H9 (cell line): ENCODE results near the gene GPR171. TPM values are rescaled to one million over a fixed set of nuclear protein-coding genes. Genes with fewer than 3 reads are reported as not detected.

ENCODE experiments used
- DNase-seq: peaks from one replicate; pipeline ENCODE4 v3.0.0-alpha.2; 2017
- H2AFZ ChIP-seq: one replicate; pipeline ENCODE4 v1.6.1; 2013; ENCODE audit warnings: mild to moderate bottlenecking, low read length, control low read depth, moderate library complexity
- H2AK5ac ChIP-seq: 2 replicates; pipeline ENCODE4 v1.6.1; 2013; ENCODE audit warnings: low read length, control low read depth, mixed read lengths; ENCODE audit not compliant: insufficient read length
- H2BK120ac ChIP-seq: one replicate; pipeline ENCODE4 v1.6.1; 2013; ENCODE audit warnings: low read depth, mild to moderate bottlenecking, low read length, control low read depth, inconsistent platforms; ENCODE audit not compliant: poor library complexity, severe bottlenecking
- H2BK12ac ChIP-seq: 2 replicates; pipeline ENCODE4 v1.6.1; 2013; ENCODE audit warnings: low read length, control low read depth, mixed read lengths, low read depth; ENCODE audit not compliant: insufficient read length
- H2BK15ac ChIP-seq: 2 replicates; pipeline ENCODE4 v1.6.1; 2013; ENCODE audit warnings: low read depth, low read length, control low read depth
- H2BK20ac ChIP-seq: one replicate; pipeline ENCODE4 v1.6.1; 2013; ENCODE audit warnings: low read depth, mild to moderate bottlenecking, low read length, control low read depth, inconsistent platforms; ENCODE audit not compliant: poor library complexity, severe bottlenecking
- H2BK5ac ChIP-seq: 2 replicates; pipeline ENCODE4 v1.6.1; 2013; ENCODE audit warnings: low read length, control low read depth, mixed read lengths; ENCODE audit not compliant: insufficient read length
- H3K14ac ChIP-seq: 2 replicates; pipeline ENCODE4 v1.6.1; 2013; ENCODE audit warnings: low read length, control low read depth; ENCODE audit not compliant: insufficient read depth
- H3K18ac ChIP-seq: 2 replicates; pipeline ENCODE4 v1.6.1; 2013; ENCODE audit warnings: low read depth, mild to moderate bottlenecking, mixed read lengths, low read length, control low read depth; ENCODE audit not compliant: insufficient read length
- H3K23ac ChIP-seq: 2 replicates; pipeline ENCODE4 v1.6.1; 2013; ENCODE audit warnings: low read length, control low read depth, mixed read lengths, low read depth; ENCODE audit not compliant: insufficient read length
- H3K23me2 ChIP-seq: 2 replicates; pipeline ENCODE4 v1.6.1; 2013; ENCODE audit warnings: low read depth, mild to moderate bottlenecking, mixed read lengths, low read length, control low read depth; ENCODE audit not compliant: insufficient read length, poor library complexity, severe bottlenecking
- H3K27ac ChIP-seq: 2 replicates; pipeline ENCODE4 v1.5.1; 2013; ENCODE audit warnings: low read length, control low read depth, mixed read lengths, low read depth; ENCODE audit not compliant: insufficient read length
- H3K27me3 ChIP-seq: 2 replicates; pipeline ENCODE4 v1.6.1; 2013; ENCODE audit warnings: low read length, control low read depth, inconsistent platforms; ENCODE audit not compliant: insufficient read depth
- H3K4ac ChIP-seq: 2 replicates; pipeline ENCODE4 v1.6.1; 2013; ENCODE audit warnings: low read depth, mild to moderate bottlenecking, control low read depth, inconsistent platforms, low read length, moderate library complexity
- H3K4me1 ChIP-seq: 2 replicates; pipeline ENCODE4 v1.6.1; 2013; ENCODE audit warnings: low read length, control low read depth, inconsistent platforms; ENCODE audit not compliant: insufficient read depth
- H3K4me2 ChIP-seq: 2 replicates; pipeline ENCODE4 v1.6.1; 2013; ENCODE audit warnings: low read length, control low read depth, mixed read lengths; ENCODE audit not compliant: insufficient read length, insufficient read depth
- H3K56ac ChIP-seq: 2 replicates; pipeline ENCODE4 v1.6.1; 2013; ENCODE audit warnings: low read depth, mild to moderate bottlenecking, mixed read lengths, low read length, control low read depth; ENCODE audit not compliant: insufficient read length
- H3K79me1 ChIP-seq: 2 replicates; pipeline ENCODE4 v1.6.1; 2013; ENCODE audit warnings: low read depth, mild to moderate bottlenecking, moderate library complexity, low read length, control low read depth, inconsistent platforms; ENCODE audit not compliant: insufficient read depth, poor library complexity, severe bottlenecking
- H3K79me2 ChIP-seq: 2 replicates; pipeline ENCODE4 v1.6.1; 2013; ENCODE audit warnings: low read length, control low read depth, inconsistent platforms; ENCODE audit not compliant: insufficient read depth
- H3K9ac ChIP-seq: 2 replicates; pipeline ENCODE4 v1.6.1; 2013; ENCODE audit warnings: low read length, control low read depth, mixed read lengths; ENCODE audit not compliant: insufficient read length; ENCODE audit errors: extremely low read depth
- H3K9me3 ChIP-seq: one replicate; pipeline ENCODE4 v1.6.1; 2013; ENCODE audit warnings: low read depth, low read length, inconsistent platforms; ENCODE audit not compliant: control insufficient read depth
- H3T11ph ChIP-seq: one replicate; pipeline ENCODE4 v1.6.1; 2013; ENCODE audit warnings: mild to moderate bottlenecking, low read length, control low read depth, inconsistent platforms
- H4K20me1 ChIP-seq: one replicate; pipeline ENCODE4 v1.6.1; 2013; ENCODE audit not compliant: control insufficient read depth, insufficient read length, insufficient read depth
- H4K5ac ChIP-seq: 2 replicates; pipeline ENCODE4 v1.6.1; 2013; ENCODE audit warnings: low read depth, mild to moderate bottlenecking, mixed read lengths, low read length, control low read depth; ENCODE audit not compliant: insufficient read length
- H4K8ac ChIP-seq: replicated peaks from 2 replicates; pipeline ENCODE4 v1.6.1; 2013; ENCODE audit warnings: low read length, control low read depth, mixed read lengths, low read depth; ENCODE audit not compliant: insufficient read length
- H4K91ac ChIP-seq: 2 replicates; pipeline ENCODE4 v1.6.1; 2013; ENCODE audit warnings: low read depth, mild to moderate bottlenecking, moderate library complexity, mixed read lengths, low read length, control low read depth; ENCODE audit not compliant: insufficient read length
- H3K27ac Mint-ChIP-seq, 3 experiments: 2 replicates in 2 of 3; 3 replicates in 1 of 3; pipeline ENCODE4 v1.8.0; 2020 to 2021; ENCODE audit warnings: mixed read lengths in 3 of 3, mild to moderate bottlenecking in 1 of 3, moderate library complexity in 1 of 3
- H3K27me3 Mint-ChIP-seq: 2 replicates; pipeline ENCODE4 v1.8.0; 2021; ENCODE audit warnings: low read depth, mild to moderate bottlenecking, moderate library complexity, mixed read lengths
- H3K36me3 Mint-ChIP-seq, 3 experiments: 2 replicates in 2 of 3; 3 replicates in 1 of 3; pipeline ENCODE4 v1.8.0; 2020 to 2021; ENCODE audit warnings: low read depth in 3 of 3, mixed read lengths in 3 of 3; ENCODE audit not compliant: insufficient read depth in 1 of 3
- H3K4me1 Mint-ChIP-seq, 2 experiments: 2 replicates each; pipeline ENCODE4 v1.8.0; 2020; ENCODE audit warnings: mixed read lengths in 2 of 2
- H3K4me3 Mint-ChIP-seq, 2 experiments: 2 replicates in 1 of 2; 3 replicates in 1 of 2; pipeline ENCODE4 v1.8.0; 2020 to 2021; ENCODE audit warnings: mild to moderate bottlenecking in 2 of 2, mixed read lengths in 2 of 2, moderate library complexity in 1 of 2
- H3K9me3 Mint-ChIP-seq, 2 experiments: 2 replicates in 1 of 2; 3 replicates in 1 of 2; pipeline ENCODE4 v1.8.0; 2020; ENCODE audit warnings: mild to moderate bottlenecking in 2 of 2, mixed read lengths in 2 of 2, moderate library complexity in 1 of 2
- WGBS: extraction: QIAGEN DNeasy Blood & Tissue Kit; methylation state at CpG from one replicate; pipeline ENCODE4 v1.1.7; 2013; ENCODE audit warnings: missing lambda C conversion rate, low lambda C conversion rate, mixed read lengths; ENCODE audit not compliant: insufficient read length; ENCODE audit errors: extremely low coverage; 5-methylcytosine and 5-hydroxymethylcytosine counted together
- total RNA-seq: library from RNA; stranded (reverse); gene quantifications from 2 replicates; pipeline ENCODE4 v1.2.1, GENCODE V29; 2021
- TF ChIP-seq, protein P1 (sequence below): fragments of 200-600 bp; sonication (generic); conservative IDR thresholded peaks from 3 replicates; pipeline ENCODE4 v1.8.0; 2021; ENCODE audit warnings: antibody characterized with exemption, mild to moderate bottlenecking

GPR171 gene
- total RNA-seq, 1 experiment from 2014 or later, result not detected

DNA sequence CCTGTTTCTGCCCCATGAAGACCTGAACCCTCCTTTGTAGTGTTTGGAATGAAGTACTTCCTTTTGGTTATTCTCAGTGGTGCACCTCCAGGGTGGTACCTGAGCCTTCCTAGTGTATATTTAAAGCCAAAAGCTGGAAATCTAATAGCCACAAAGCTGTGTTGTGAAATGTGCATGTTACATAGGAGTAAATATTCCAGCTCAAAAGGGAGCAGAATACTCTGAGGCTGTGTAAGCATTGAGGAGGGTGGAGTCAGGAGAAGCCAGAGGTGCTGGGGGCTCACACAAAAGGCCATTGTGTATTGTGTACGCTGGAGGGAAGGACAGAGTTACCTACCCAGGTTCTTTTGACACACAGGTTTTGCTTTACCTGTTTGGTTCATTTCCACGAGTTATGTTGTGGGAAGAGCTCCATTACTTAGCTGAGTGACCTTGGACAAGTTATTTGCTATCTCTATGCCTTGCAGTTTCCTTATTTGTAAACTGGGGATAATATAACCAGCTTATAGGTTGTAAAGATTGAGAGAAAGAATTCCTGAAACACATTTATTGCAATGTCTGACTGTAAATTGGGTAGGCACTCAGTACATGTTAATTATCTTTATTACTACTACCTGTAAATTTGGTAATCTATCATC lies 24.7 kb downstream of the GPR171 start:
- Histone ChIP-seq H3K79me2 (no peaks in the 10 kb centered on the region), H4K5ac (no peak overlapping the region), H3T11ph (no peak overlapping the region), H3K18ac (no peak overlapping the region), H2AK5ac (no peak overlapping the region), H4K8ac (no peak overlapping the region), H3K27ac (no peak overlapping the region), H2BK120ac (no peak overlapping the region), H3K14ac (no peak overlapping the region), H3K27me3 (no peaks in the 10 kb centered on the region), H2BK15ac (no peak overlapping the region), H3K56ac (no peak overlapping the region), H3K79me1 (no peaks in the 10 kb centered on the region), H3K9ac (no peak overlapping the region), H3K23me2 (no peaks in the 10 kb centered on the region), H2BK20ac (no peak overlapping the region), H3K4me1 (no peaks in the 10 kb centered on the region), H2AFZ (no peak overlapping the region), H4K20me1 (no peaks in the 10 kb centered on the region), H3K4me2 (no peak overlapping the region), H3K23ac (no peak overlapping the region), H2BK12ac (no peak overlapping the region), H2BK5ac (no peak overlapping the region), H4K91ac (no peak overlapping the region), H3K4ac (no peak overlapping the region), H3K9me3 (no peaks in the 10 kb centered on the region)
- no CpG with 5 or more reads among the region's 2 CpGs for WGBS
- no peaks in the 10 kb centered on the region for H3K27me3 Mint-ChIP-seq
- H3K27ac Mint-ChIP-seq, result no peak overlapping the region
- H3K9me3 Mint-ChIP-seq, result no peaks in the 10 kb centered on the region
- TF ChIP-seq, protein P1, sequence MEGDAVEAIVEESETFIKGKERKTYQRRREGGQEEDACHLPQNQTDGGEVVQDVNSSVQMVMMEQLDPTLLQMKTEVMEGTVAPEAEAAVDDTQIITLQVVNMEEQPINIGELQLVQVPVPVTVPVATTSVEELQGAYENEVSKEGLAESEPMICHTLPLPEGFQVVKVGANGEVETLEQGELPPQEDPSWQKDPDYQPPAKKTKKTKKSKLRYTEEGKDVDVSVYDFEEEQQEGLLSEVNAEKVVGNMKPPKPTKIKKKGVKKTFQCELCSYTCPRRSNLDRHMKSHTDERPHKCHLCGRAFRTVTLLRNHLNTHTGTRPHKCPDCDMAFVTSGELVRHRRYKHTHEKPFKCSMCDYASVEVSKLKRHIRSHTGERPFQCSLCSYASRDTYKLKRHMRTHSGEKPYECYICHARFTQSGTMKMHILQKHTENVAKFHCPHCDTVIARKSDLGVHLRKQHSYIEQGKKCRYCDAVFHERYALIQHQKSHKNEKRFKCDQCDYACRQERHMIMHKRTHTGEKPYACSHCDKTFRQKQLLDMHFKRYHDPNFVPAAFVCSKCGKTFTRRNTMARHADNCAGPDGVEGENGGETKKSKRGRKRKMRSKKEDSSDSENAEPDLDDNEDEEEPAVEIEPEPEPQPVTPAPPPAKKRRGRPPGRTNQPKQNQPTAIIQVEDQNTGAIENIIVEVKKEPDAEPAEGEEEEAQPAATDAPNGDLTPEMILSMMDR, result no peak
- H3K4me3 Mint-ChIP-seq, result no peak overlapping the region
- H3K36me3 Mint-ChIP-seq, result peaks cover 0 to 2% (median 0%) of the 10 kb centered on the region in 3 experiments; a peak in 1 of 7 replicates
- H3K4me1 Mint-ChIP-seq, result peaks cover 12 to 15% of the 10 kb centered on the region in 2 experiments
- no peak for DNase-seq
